Lower leg skin (tissue), 4 donors: ENCODE measurements around the gene STARD13. TPM values are rescaled to one million over a fixed set of nuclear protein-coding genes. Genes with fewer than 3 reads are reported as not detected.

Experiments
- DNase-seq, 2 donors: peaks; one replicate each; pipeline ENCODE4 v3.0.0-alpha.2; 2019; ENCODE audit warnings: low spot score in 2 of 2
- H3K4me3 ChIP-seq: fragments of 200-600 bp; sonication (generic); 2 replicates; pipeline ENCODE4 v1.5.1; 2017; ENCODE audit warnings: mild to moderate bottlenecking, low read depth; ENCODE audit not compliant: poor library complexity, severe bottlenecking
- POLR2A ChIP-seq, 2 donors: fragments of 450-650 bp; IDR thresholded peaks; one replicate each; pipeline ENCODE4 v1.6.1; 2016 to 2017; ENCODE audit warnings: antibody characterized with exemption in 2 of 2, mild to moderate bottlenecking in 1 of 2, moderate library complexity in 1 of 2
- WGBS, 2 donors: methylation state at CpG; one replicate each; pipeline ENCODE4 v1.1.5; 2018; 5-methylcytosine and 5-hydroxymethylcytosine counted together
- intact Hi-C: fragments of 100-400 bp; cut with DNase I; formaldehyde crosslinking; loops from one replicate; pipeline ENCODE4 v1.15.0; 2023; ENCODE audit warnings: low total_unique reads
- total RNA-seq, 4 donors: library from RNA; depleted of rRNA; stranded (reverse); fragments of >200 nt; gene quantifications; one replicate each; pipeline ENCODE4 v1.1.0, GENCODE V29; 2016
- TF ChIP-seq, protein P1 (sequence below), 3 donors: fragments of 450-650 bp; IDR thresholded peaks; one replicate each; pipeline ENCODE4 v1.5.1; 2016; ENCODE audit warnings: antibody characterized with exemption in 3 of 3, mild to moderate bottlenecking in 3 of 3, moderate library complexity in 2 of 3

The STARD13 gene
- total RNA-seq, 4 donors from 2014 or later = 15.7 to 22.5 (median 19.6) TPM

DNA sequence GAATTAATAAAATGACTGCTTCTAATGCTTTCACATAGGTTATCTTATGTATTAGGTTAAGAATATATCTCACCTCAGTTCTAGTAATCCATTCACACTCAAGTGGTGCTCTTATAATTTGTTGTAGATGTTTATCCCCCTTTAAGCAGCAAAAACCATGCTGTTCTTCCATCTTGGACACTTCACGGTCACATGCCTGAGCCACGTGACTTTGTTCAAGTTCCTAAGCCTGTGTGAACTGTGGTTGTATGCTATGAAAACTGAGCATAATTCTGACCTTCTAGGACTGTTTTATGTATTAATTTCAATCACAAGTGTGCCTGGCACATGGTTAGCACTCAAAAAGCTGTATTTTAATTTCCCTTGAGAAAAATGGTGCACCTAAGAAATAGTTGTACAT, 41.2 kb upstream of the STARD13 start:
- TF ChIP-seq POLR2A (IDR thresholded peaks at IDR 0.05) = no peak
- TF ChIP-seq, protein P1, sequence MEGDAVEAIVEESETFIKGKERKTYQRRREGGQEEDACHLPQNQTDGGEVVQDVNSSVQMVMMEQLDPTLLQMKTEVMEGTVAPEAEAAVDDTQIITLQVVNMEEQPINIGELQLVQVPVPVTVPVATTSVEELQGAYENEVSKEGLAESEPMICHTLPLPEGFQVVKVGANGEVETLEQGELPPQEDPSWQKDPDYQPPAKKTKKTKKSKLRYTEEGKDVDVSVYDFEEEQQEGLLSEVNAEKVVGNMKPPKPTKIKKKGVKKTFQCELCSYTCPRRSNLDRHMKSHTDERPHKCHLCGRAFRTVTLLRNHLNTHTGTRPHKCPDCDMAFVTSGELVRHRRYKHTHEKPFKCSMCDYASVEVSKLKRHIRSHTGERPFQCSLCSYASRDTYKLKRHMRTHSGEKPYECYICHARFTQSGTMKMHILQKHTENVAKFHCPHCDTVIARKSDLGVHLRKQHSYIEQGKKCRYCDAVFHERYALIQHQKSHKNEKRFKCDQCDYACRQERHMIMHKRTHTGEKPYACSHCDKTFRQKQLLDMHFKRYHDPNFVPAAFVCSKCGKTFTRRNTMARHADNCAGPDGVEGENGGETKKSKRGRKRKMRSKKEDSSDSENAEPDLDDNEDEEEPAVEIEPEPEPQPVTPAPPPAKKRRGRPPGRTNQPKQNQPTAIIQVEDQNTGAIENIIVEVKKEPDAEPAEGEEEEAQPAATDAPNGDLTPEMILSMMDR (IDR thresholded peaks at IDR 0.05) = no peak
- intact Hi-C loops = no loop called here
- WGBS, 2 donors = 98 to 99% methylated on average over 2 of the region's 2 CpGs
- H3K4me3 ChIP-seq = no peak overlapping the region
- DNase-seq = no peak

DNA sequence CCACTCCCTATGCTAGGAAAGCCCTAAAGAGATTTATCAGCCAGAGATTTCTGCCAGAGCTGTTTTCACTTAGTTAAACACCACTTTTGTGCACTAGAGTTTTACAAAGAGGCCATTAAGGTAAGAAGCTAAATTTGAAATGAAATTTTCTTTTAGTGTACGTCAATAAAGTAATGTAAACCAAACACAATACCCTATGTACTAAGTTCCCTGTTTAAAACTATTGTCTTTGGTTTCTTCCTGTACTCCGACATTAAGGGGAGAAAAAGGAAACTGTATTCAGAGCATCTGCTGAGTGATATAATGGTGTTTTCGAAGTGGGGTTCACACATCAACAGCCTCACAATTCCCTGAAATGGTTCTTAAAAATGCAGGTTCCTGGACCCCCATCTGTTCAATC, 40.7 kb upstream of the STARD13 start:
- DNase-seq = no peak
- H3K4me3 ChIP-seq = no peak overlapping the region
- WGBS, 2 donors = 90 to 92% methylated on average over 3 of the region's 3 CpGs
- intact Hi-C loops = no loop called here
- no peak for TF ChIP-seq POLR2A (IDR thresholded peaks at IDR 0.05)
- TF ChIP-seq, protein P1 (IDR thresholded peaks at IDR 0.05) = no peak

DNA sequence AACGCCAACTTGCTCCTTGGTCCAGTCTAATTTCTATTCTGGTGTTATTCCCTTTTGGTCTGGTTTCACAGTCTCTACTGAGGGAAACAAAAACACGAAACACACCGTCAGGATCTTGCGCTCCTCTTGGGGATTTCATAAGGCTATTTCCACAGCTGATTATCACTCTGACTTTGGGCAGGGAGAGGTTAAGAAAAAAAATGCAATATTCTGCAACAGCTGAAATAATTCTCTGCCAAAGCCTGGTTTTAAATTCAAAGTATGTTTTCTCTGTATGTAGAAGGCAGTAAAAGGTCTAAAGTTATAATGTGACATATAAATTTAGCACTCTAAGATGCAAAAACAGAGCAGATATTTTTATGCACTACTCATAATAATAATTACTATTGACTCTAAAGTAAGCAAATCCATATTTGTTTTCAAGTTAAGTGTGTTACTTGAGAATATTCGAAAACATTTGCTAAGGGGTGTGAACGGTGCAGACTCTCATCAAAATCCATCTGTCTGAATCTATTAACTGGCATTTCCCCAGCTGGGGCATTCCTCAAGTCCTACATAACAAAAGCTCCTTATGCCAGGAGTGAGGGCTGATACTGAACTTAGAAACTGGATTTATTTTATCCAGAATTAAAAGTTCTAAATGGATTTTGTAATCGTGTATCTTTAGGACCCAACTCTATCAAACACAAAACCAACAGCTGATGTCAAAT, 38.4 kb upstream of the STARD13 start:
- DNase-seq = no peak
- no peak for TF ChIP-seq POLR2A (IDR thresholded peaks at IDR 0.05)
- TF ChIP-seq, protein P1 (IDR thresholded peaks at IDR 0.05) = no peak
- 60 to 63% methylated on average over 7 of the region's 7 CpGs for WGBS, 2 donors
- intact Hi-C loops = no loop called here
- no peak overlapping the region for H3K4me3 ChIP-seq

DNA sequence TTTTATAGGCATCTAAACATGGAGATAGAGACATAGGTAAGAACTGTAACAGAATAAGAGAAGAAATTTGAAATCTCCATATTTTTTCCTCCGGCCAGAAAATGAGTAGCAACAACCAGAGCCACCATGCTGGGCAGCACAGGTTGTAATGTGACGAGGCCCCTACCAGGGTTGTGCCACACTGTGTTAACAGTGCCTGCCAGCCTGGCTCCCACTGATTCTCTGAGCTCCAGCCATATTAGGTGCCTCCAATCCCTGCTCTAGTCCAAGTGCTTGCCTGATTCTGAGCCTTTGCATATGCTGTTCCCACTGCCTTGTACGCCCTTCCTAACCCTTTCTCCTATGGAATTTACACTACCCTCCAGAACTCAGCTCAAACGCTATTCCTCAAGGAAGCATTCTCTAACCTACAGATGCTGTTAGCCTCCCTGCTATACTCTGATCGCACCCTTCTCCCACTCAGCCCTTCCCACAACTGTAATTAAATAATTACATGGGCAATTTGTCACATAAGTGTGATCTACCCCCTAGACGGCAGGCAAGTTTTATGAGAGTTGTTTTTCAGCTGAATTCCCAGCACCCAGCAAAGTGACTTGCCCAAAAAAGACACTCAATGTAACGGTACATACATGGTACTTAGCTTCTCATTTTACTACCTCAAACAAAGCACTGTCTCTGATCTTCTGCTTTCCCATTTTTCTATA, 37.6 kb upstream of the STARD13 start:
- WGBS, 2 donors = 85 to 87% methylated on average over 7 of the region's 7 CpGs
- intact Hi-C loops = no loop called here
- H3K4me3 ChIP-seq = no peak overlapping the region
- no peak for DNase-seq
- TF ChIP-seq, protein P1 (IDR thresholded peaks at IDR 0.05) = no peak
- no peak for TF ChIP-seq POLR2A (IDR thresholded peaks at IDR 0.05)

DNA sequence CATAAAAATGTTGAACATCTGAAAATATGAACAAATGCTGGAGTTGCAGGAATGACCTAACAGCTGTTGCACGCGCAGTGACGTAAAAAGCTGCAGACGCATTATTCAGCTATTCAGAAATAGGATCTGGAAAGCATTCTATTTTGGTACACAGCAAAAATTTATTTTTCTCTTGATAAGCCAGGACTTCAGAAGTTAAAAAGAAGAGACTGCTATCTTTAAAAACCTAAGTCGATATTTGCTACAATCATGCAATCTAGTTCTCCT, 36.9 kb upstream of the STARD13 start:
- no peak for TF ChIP-seq POLR2A (IDR thresholded peaks at IDR 0.05)
- TF ChIP-seq, protein P1 (IDR thresholded peaks at IDR 0.05) = no peak
- H3K4me3 ChIP-seq = no peak overlapping the region
- intact Hi-C loops = no loop called here
- WGBS, 2 donors = 53 to 74% methylated on average over 5 of the region's 5 CpGs
- no peak for DNase-seq
